ENCODE results near the gene TMPRSS9.
"Not testable (repeated sequence)": the region's sequence is repeated elsewhere in the genome, so short reads cannot be mapped to it uniquely, and the experiment has no call there.

TMPRSS9 gene

DNA sequence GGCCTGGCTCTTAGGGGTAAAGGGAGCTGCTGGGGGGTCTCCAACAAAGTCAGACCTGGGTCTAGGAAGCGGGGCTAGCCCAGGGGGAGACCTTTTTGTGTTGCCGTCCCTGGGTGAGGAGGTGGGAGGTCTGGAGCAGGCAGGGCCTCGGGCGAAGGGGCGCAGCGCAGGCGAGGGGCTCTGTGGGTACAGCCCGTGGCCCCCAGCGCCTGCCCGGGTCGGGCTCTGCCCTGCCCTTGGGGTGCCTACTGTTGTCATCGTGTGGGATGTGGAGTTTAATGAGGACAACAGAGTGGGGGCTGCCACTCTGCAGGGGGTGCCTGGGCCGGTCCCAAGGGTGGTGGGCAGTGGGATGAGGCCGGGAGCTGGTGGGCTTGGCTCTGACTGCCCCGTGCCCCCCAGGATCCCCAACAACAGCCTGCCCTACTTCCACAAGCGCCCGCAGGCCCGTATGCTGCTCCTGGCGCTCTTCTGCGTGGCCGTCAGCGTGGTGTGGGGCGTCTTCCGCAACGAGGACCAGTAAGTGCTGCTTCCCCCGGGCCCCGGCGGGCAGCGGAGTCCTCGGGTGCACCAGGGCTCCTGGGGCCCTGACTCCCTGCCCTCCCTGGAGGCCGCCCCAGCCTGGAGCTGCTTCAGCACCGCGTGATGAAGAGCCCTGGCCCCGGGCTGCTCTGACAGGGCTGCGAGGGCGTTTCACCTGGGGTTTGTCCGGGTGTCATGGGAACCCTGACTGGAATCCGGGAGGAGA, 19.4 kb upstream of the TMPRSS9 start:
- H3K4me1 Mint-ChIP-seq (ENCODE audit: low read depth in 2 of 2) = peaks cover 9 to 15% of the 10 kb centered on the region in 2 donors
- no peak for ATAC-seq (replicated peaks)
- H3K4me3 Mint-ChIP-seq = no peak overlapping the region
- no peak for DNase-seq
- no peak overlapping the region for H3K27ac Mint-ChIP-seq
- no peaks in the 10 kb centered on the region for H3K9me3 Mint-ChIP-seq
- peaks cover 6% of the 10 kb centered on the region for H3K36me3 Mint-ChIP-seq (ENCODE audit: insufficient read depth)
- H3K27me3 Mint-ChIP-seq = no peaks in the 10 kb centered on the region

DNA sequence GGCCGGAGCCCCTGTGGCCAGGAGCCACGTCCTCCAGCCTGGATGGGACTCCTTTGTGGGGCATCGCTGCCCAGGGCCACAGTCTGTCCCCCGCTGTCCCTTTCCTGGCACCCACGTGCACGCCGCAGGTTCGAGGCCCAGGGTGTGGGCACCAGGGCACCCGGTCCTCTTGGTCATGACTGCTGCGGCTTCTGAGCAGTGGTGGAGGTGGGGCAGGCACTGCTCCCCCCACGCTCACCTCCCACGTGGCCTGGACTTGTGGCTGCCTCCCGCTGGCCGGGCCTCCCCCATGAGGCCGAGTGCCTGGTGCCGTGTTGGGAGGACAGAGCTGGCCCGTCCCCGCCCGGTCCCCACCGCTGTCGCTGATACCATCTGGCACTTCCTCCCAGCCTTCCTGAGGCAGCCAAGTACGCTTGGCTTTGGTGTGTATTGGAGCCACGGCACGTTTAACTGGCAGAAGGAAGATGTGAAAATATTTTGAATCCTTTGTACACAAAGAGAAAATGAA, 18.8 kb upstream of the TMPRSS9 start:
- Mint-ChIP-seq H3K9me3 (no peaks in the 10 kb centered on the region), H3K4me1 (ENCODE audit: low read depth in 2 of 2) (peaks cover 2 to 9% of the 10 kb centered on the region in 2 donors), H3K27me3 (no peaks in the 10 kb centered on the region), H3K27ac (peak overlapping the region in 1 of 2 donors; percentile 26), H3K36me3 (ENCODE audit: insufficient read depth) (peaks cover 6% of the 10 kb centered on the region), H3K4me3 (no peak overlapping the region)
- no peak for ATAC-seq (replicated peaks)
- no peak for DNase-seq

GRCh38 chr19:2341982-2342381, 18.1 kb upstream of the TMPRSS9 start:
- ATAC-seq (replicated peaks) (no peak), DNase-seq (no peak)
- H3K27me3 Mint-ChIP-seq = no peaks in the 10 kb centered on the region
- H3K36me3 Mint-ChIP-seq (ENCODE audit: insufficient read depth) = peaks cover 6% of the 10 kb centered on the region
- H3K9me3 Mint-ChIP-seq = no peaks in the 10 kb centered on the region
- peaks cover 0 to 6% of the 10 kb centered on the region in 2 donors for H3K4me1 Mint-ChIP-seq (ENCODE audit: low read depth in 2 of 2)
- H3K27ac Mint-ChIP-seq = no peak overlapping the region
- no peak overlapping the region for H3K4me3 Mint-ChIP-seq

GRCh38 chr19:2342656-2343288, 17.3 kb upstream of the TMPRSS9 start:
- no peak overlapping the region for H3K27ac Mint-ChIP-seq
- no peaks in the 10 kb centered on the region for H3K9me3 Mint-ChIP-seq
- H3K27me3 Mint-ChIP-seq = no peaks in the 10 kb centered on the region
- no peak overlapping the region for H3K4me3 Mint-ChIP-seq
- H3K4me1 Mint-ChIP-seq (ENCODE audit: low read depth in 2 of 2) = peaks cover 0 to under 1% of the 10 kb centered on the region in 2 donors
- ATAC-seq (replicated peaks) = no peak
- no peak for DNase-seq
- H3K36me3 Mint-ChIP-seq (ENCODE audit: insufficient read depth) = peaks cover 6% of the 10 kb centered on the region

DNA sequence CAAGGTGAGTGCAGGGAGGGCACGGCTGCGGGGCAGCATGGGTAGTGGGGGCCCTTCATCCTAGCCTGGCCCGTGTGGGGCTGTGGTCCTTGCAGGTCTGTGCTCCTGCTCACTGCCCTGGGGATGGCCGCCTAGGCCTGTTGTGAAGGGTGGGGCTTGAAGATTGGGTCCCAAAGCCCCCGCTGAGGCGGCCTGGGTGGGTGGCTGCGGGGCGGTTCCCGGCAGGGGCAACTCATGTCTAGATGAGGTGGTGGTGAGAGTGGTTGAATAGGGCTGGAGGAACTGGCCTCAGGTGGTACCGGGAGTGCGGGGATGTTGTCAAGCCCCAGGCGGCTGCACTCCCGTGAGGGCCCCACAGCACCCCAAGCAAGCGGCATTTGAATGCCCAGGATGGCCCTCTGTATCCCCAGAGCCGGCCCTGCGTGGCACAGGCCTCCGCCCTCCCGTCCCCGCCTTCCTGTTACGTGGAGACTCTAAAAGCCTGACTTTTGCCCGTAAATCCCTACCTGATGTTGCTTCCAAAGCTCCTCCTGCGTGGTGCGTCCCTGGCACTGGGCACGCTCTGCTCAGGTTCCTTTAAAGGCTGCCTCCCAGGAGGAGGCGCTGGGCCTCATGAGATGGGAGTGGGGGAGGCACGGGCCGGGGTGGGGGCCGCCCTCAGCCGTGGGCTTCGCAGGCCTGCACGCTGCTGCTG, 16.6 kb upstream of the TMPRSS9 start:
- Mint-ChIP-seq H3K27ac (no peak overlapping the region), H3K4me3 (no peak overlapping the region), H3K9me3 (no peaks in the 10 kb centered on the region), H3K36me3 (ENCODE audit: insufficient read depth) (peaks cover 6% of the 10 kb centered on the region), H3K27me3 (no peaks in the 10 kb centered on the region), H3K4me1 (ENCODE audit: low read depth in 2 of 2) (no peaks in the 10 kb centered on the region)
- no peak for DNase-seq
- no peak for ATAC-seq (replicated peaks)

DNA sequence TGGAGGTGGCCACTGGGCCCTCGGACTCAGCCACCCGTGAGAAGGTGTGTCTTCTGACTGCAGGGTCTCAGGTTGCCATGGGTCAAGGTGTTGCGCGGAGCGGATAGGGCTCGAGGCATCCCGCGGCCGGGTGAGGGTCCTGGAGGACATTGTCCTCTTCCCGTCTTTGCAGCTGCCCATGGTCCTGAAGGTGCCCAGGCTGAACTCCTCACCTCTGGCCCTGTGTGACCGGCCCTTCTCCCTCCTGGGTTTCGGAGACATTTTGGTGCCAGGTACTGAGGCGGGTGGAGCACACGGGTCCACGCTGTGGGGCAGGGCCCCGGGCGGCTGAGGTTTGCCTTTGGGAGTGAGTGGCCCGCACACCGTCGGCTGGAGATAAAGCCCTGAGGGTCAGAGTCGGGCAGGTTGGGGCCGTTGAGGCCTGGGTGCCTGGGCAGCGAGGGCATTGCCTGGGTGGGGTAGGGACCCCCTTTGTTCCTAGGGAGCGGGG, 15.6 kb upstream of the TMPRSS9 start:
- Mint-ChIP-seq H3K4me1 (ENCODE audit: low read depth in 2 of 2) (no peaks in the 10 kb centered on the region), H3K36me3 (ENCODE audit: insufficient read depth) (peaks cover 3% of the 10 kb centered on the region), H3K9me3 (no peaks in the 10 kb centered on the region), H3K4me3 (no peak overlapping the region), H3K27ac (no peak overlapping the region), H3K27me3 (no peaks in the 10 kb centered on the region)
- ATAC-seq (replicated peaks) (no peak), DNase-seq (no peak)

DNA sequence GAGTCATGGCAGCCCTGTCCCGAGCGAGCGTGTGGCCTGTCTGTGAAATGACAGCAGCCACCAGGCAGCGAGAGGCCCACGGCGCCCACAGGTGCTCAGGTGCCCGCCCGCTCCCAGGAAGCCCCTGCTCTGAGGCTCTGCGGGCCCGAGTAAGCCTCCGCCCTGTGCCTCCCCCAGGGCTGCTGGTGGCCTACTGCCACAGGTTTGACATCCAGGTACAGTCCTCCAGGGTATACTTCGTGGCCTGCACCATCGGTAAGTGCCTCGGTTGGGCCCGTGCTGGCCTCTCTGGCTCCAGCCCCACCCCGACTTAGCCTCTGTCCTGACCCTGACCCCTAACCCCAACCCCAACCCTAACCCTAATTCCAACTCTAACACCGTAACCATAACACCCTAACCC, 15.0 kb upstream of the TMPRSS9 start:
- DNase-seq (no peak), ATAC-seq (replicated peaks) (no peak)
- no peaks in the 10 kb centered on the region for H3K27me3 Mint-ChIP-seq
- H3K36me3 Mint-ChIP-seq (ENCODE audit: insufficient read depth) = peaks cover 3% of the 10 kb centered on the region
- H3K4me3 Mint-ChIP-seq = no peak overlapping the region
- no peaks in the 10 kb centered on the region for H3K9me3 Mint-ChIP-seq
- H3K4me1 Mint-ChIP-seq (ENCODE audit: low read depth in 2 of 2) = no peaks in the 10 kb centered on the region
- no peak overlapping the region for H3K27ac Mint-ChIP-seq

- Mint-ChIP-seq H3K36me3 (ENCODE audit: insufficient read depth) (peaks cover 3% of the 10 kb centered on the region), H3K9me3 (no peaks in the 10 kb centered on the region), H3K27me3 (no peaks in the 10 kb centered on the region), H3K4me1 (ENCODE audit: low read depth in 2 of 2) (no peaks in the 10 kb centered on the region), H3K27ac (peak overlapping the region in 1 of 2 donors; percentile 35), H3K4me3 (no peak overlapping the region)
- ATAC-seq (replicated peaks) (no peak), DNase-seq (no peak)
Observed at GRCh38 chr19:2345794-2346663, 14.0 kb upstream of the TMPRSS9 start.

DNA sequence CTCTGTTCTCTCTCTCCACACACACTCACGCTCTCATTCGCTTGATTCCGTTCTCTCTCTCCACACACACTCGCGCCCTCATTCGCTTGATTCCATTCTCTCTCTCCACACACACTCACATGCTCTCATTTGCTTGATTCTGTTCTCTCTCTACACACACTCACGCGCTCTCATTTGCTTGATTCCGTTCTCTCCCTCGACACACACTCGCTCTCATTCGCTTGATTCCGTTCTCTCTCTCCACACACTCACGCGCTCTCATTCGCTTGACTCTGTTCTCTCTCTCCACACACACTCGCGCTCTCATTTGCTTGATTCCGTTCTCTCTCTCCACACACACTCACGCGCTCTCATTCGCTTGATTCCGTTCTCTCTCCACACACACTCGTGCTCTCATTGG, 10.2 kb upstream of the TMPRSS9 start:
- not testable (repeated sequence) for H3K4me1 Mint-ChIP-seq (ENCODE audit: low read depth in 2 of 2); H3K4me3 Mint-ChIP-seq; DNase-seq; ATAC-seq (replicated peaks); H3K9me3 Mint-ChIP-seq; H3K27ac Mint-ChIP-seq; H3K36me3 Mint-ChIP-seq (ENCODE audit: insufficient read depth); H3K27me3 Mint-ChIP-seq

GRCh38 chr19:2350656-2351055, 9.4 kb upstream of the TMPRSS9 start:
- Mint-ChIP-seq H3K4me1 (ENCODE audit: low read depth in 2 of 2) (no peaks in the 10 kb centered on the region), H3K4me3 (no peak overlapping the region), H3K9me3 (no peaks in the 10 kb centered on the region), H3K27me3 (no peaks in the 10 kb centered on the region), H3K27ac (no peak overlapping the region), H3K36me3 (ENCODE audit: insufficient read depth) (no peaks in the 10 kb centered on the region)
- ATAC-seq (replicated peaks) = no peak
- no peak for DNase-seq

GRCh38 chr19:2351591-2351990, 8.5 kb upstream of the TMPRSS9 start:
- DNase-seq = no peak
- no peak overlapping the region for H3K4me3 Mint-ChIP-seq

DNA sequence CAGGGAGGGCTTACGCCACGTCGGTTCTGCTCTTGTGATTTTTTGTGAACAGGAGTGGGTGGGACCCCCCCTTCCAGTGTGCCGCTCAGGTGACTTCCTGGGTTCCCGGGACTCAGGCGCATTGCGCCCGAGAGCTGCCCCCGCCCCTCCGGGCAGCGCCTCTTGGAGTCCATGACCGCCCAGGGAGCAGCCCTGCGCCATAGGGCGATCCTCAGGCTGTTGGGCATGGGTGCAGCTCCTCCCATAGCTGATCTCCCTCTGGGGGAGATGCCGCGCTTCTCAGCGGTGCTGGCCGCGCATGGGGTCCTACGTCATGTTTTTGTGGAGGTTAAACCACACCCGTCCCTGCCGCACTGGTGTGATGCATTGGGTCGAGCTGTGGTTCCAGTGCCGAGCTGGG, 7.9 kb upstream of the TMPRSS9 start:
- Mint-ChIP-seq H3K27me3 (no peaks in the 10 kb centered on the region), H3K4me1 (ENCODE audit: low read depth in 2 of 2) (no peaks in the 10 kb centered on the region), H3K27ac (no peak overlapping the region), H3K4me3 (no peak overlapping the region), H3K36me3 (ENCODE audit: insufficient read depth) (no peaks in the 10 kb centered on the region), H3K9me3 (no peaks in the 10 kb centered on the region)
- ATAC-seq (replicated peaks) (no peak), DNase-seq (no peak)

More at GRCh38 chr19:2351591-2351990, 8.5 kb upstream of the TMPRSS9 start:
- H3K27me3 Mint-ChIP-seq = no peaks in the 10 kb centered on the region
- H3K9me3 Mint-ChIP-seq = no peaks in the 10 kb centered on the region
- no peak overlapping the region for H3K27ac Mint-ChIP-seq
- no peaks in the 10 kb centered on the region for H3K4me1 Mint-ChIP-seq (ENCODE audit: low read depth in 2 of 2)
- H3K36me3 Mint-ChIP-seq (ENCODE audit: insufficient read depth) = no peaks in the 10 kb centered on the region
- ATAC-seq (replicated peaks) = no peak

All from effector memory CD8-positive, alpha-beta T cell (primary cell).